Type B pancreatic cell (in vitro differentiated cells): ENCODE data around the gene RPS6KA1. TPM values are rescaled to one million over a fixed set of nuclear protein-coding genes. Genes with fewer than 3 reads are reported as not detected.

ENCODE experiments used
- DNase-seq: peaks from one replicate; pipeline ENCODE4 v3.0.0; 2021; ENCODE audit warnings: mixed read lengths; ENCODE audit not compliant: unreplicated experiment; ENCODE audit errors: extremely low spot score
- H3K27ac Mint-ChIP-seq: 2 replicates; pipeline ENCODE4 v1.8.0; 2021; ENCODE audit warnings: mild to moderate bottlenecking, mixed read lengths
- H3K27me3 Mint-ChIP-seq: 2 replicates; pipeline ENCODE4 v1.8.0; 2021; ENCODE audit warnings: mixed read lengths
- H3K36me3 Mint-ChIP-seq: 2 replicates; pipeline ENCODE4 v1.8.0; 2021; ENCODE audit warnings: mixed read lengths
- H3K4me1 Mint-ChIP-seq: one replicate; pipeline ENCODE4 v1.8.0; 2021; ENCODE audit warnings: mixed read lengths; ENCODE audit not compliant: unreplicated experiment
- H3K4me3 Mint-ChIP-seq: 2 replicates; pipeline ENCODE4 v1.8.0; 2021; ENCODE audit warnings: mild to moderate bottlenecking, mixed read lengths
- H3K9me3 Mint-ChIP-seq: 2 replicates; pipeline ENCODE4 v1.8.0; 2021; ENCODE audit warnings: mixed read lengths
- CTCF ChIP-seq: fragments of 200-600 bp; sonication (generic); conservative IDR thresholded peaks from 2 replicates; pipeline ENCODE4 v1.5.0; 2021; ENCODE audit warnings: antibody characterized with exemption, mild to moderate bottlenecking
- total RNA-seq: library from RNA; stranded (reverse); gene quantifications from 2 replicates; pipeline ENCODE4 v1.2.1, GENCODE V29; 2021; ENCODE audit warnings: low replicate concordance

Gene RPS6KA1
- total RNA-seq, 1 donor from 2014 or later: 27.7 TPM

DNA sequence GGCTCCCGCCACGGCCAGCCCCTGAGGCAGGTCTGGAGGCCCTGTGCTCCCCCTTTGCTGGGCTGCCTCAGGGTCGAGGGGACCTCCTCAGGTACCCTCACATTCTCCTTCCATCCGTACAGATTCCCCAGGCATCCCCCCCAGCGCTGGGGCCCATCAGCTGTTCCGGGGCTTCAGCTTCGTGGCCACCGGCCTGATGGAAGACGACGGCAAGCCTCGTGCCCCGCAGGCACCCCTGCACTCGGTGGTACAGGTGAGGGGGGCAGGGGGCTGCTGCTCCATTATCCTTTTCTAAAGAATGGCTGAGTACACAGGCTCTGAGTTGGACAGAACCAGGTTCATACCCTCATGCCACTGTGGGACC lies 29.1 kb downstream of the RPS6KA1 start:
- Mint-ChIP-seq H3K27ac (no peak overlapping the region), H3K36me3 (peaks cover 3% of the 10 kb centered on the region), H3K9me3 (no peaks in the 10 kb centered on the region), H3K4me3 (no peak overlapping the region), H3K4me1 (no peaks in the 10 kb centered on the region), H3K27me3 (no peaks in the 10 kb centered on the region)
- no peak for DNase-seq
- no peak for TF ChIP-seq CTCF

- no peak overlapping the region for H3K4me3 Mint-ChIP-seq
- DNase-seq: no peak
- H3K27ac Mint-ChIP-seq: no peak overlapping the region
- TF ChIP-seq CTCF: no peak
- no peaks in the 10 kb centered on the region for H3K9me3 Mint-ChIP-seq
- peaks cover 8% of the 10 kb centered on the region for H3K36me3 Mint-ChIP-seq
- no peaks in the 10 kb centered on the region for H3K4me1 Mint-ChIP-seq
- H3K27me3 Mint-ChIP-seq: no peaks in the 10 kb centered on the region
Measured at GRCh38 chr1:26560403-26560780, 30.8 kb downstream of the RPS6KA1 start.

DNA sequence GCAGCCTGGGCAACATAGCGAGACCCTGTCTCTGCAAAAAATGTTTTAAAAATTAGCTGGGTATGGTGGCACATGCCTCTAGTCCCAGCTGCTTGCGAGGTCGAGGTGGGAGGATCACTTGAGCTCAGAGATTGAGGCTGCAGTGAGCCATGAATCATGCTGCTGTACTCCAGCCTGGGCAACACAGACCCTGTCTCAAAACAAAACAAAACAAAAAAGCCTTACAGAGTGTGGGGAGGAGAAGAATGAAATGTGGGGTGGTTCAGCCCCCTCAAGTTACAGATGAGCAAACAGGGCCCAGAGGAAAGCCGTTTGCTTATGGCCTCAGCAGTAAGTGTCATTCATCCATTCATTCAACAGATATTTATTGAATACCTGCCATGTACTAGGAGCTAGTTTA lies 40.7 kb downstream of the RPS6KA1 start:
- H3K4me1 Mint-ChIP-seq: peaks cover 8% of the 10 kb centered on the region
- no peak overlapping the region for H3K4me3 Mint-ChIP-seq
- H3K9me3 Mint-ChIP-seq: no peaks in the 10 kb centered on the region
- DNase-seq: no peak
- no peaks in the 10 kb centered on the region for H3K36me3 Mint-ChIP-seq
- no peak for TF ChIP-seq CTCF
- H3K27me3 Mint-ChIP-seq: no peaks in the 10 kb centered on the region
- no peak overlapping the region for H3K27ac Mint-ChIP-seq

GRCh38 chr1:26571381-26571780 lies 41.8 kb downstream of the RPS6KA1 start:
- Mint-ChIP-seq H3K4me3 (no peak overlapping the region), H3K27me3 (no peaks in the 10 kb centered on the region), H3K27ac (no peak overlapping the region), H3K9me3 (no peaks in the 10 kb centered on the region), H3K4me1 (peaks cover 9% of the 10 kb centered on the region), H3K36me3 (no peaks in the 10 kb centered on the region)
- no peak for DNase-seq
- no peak for TF ChIP-seq CTCF

DNA sequence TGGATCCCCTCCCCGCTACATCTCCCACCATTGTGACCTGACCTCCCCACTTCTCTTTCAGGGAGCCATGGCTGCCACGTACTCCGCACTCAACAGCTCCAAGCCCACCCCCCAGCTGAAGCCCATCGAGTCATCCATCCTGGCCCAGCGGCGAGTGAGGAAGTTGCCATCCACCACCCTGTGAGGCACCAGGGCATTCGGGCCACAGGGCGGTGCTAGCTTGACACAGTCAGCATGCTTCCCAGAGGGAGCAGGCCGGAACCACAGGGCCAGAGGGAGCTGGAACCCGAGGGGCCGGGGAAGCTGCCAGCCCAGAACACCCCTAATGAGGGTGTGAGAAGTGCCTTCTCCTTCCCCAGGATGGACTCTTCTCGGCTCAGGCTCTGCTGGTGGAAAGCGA lies 44.5 kb downstream of the RPS6KA1 start:
- Mint-ChIP-seq H3K27ac (no peak overlapping the region), H3K9me3 (no peaks in the 10 kb centered on the region), H3K4me3 (no peak overlapping the region), H3K27me3 (no peaks in the 10 kb centered on the region), H3K36me3 (no peaks in the 10 kb centered on the region), H3K4me1 (peaks cover 9% of the 10 kb centered on the region)
- no peak for DNase-seq
- TF ChIP-seq CTCF: no peak

GRCh38 chr1:26574719-26575251 lies 45.2 kb downstream of the RPS6KA1 start:
- TF ChIP-seq CTCF: no peak
- no peak for DNase-seq
- Mint-ChIP-seq H3K27me3 (peaks cover under 1% of the 10 kb centered on the region), H3K27ac (no peak overlapping the region), H3K36me3 (no peaks in the 10 kb centered on the region), H3K9me3 (no peaks in the 10 kb centered on the region), H3K4me3 (no peak overlapping the region), H3K4me1 (peaks cover 9% of the 10 kb centered on the region)
